Esophagus muscularis mucosa (tissue), 3 donors: Measurements from ENCODE around the gene ERLEC1.

ENCODE experiments used
- CTCF ChIP-seq, 3 experiments: fragments of 200-600 bp in 2 of 3; fragments of 450-650 bp in 1 of 3; sonication (generic) in 2 of 3; IDR thresholded peaks; one replicate each; pipeline ENCODE4 v1.5.1; 2017 to 2019; ENCODE audit warnings: antibody characterized with exemption in 3 of 3, mild to moderate bottlenecking in 2 of 3, moderate library complexity in 1 of 3
- POLR2A ChIP-seq: fragments of 450-650 bp; IDR thresholded peaks from one replicate; pipeline ENCODE4 v1.6.1; 2017; ENCODE audit warnings: antibody characterized with exemption, moderate library complexity, mild to moderate bottlenecking, low read depth

GRCh38 chr2:53744395-53745065, 42.3 kb upstream of the ERLEC1 start:
- TF ChIP-seq POLR2A (no peak), CTCF (IDR thresholded peaks at IDR 0.05) (no peak)
